Cerebellar cortex (tissue), 1 donor: ENCODE results near the gene ACTL6B.
A peak's percentile ranks its signal among the peaks of the same experiment; 100 is the strongest.

Source experiments
- DNase-seq: peaks from one replicate; pipeline ENCODE4 v3.0.0-alpha.2; 2015; ENCODE audit warnings: low spot score

ACTL6B gene

GRCh38 chr7:100683659-100684533 is 27.6 kb upstream of the ACTL6B start:
- no peak for DNase-seq

DNA sequence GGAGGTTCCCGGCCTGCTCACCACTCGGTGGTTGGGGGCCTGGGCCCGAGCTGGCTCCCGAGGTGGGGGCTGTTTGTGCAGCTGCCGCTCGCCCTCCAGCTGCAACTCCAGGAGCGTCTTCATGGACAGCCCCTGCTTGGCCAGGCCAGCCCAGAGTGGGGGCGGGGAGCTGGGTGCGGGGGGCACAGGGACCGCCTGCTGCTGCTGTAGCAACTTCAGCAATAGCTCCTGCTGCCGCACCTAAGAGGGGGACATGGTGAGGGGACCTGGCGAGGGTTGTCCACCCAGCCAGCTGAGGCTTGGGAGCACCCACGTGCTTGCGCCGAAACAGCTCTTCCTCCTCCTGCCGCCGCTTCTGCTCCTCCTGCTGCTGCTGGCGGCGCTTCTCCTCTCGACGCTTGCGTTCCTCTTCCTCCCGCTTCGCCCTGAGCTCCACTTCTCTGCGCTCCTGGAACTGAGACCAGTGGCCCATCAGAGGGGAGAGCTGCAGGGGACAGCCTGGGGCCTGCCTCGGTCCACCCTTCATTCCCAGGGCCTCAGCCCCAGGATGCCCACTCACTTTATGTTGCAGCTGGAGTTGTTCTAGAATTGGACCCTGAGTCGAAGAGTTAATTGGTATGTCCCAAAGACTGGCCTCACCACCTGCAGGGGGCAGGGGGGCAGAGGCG is 26.9 kb upstream of the ACTL6B start:
- DNase-seq: no peak

- no peak for DNase-seq
Observed at GRCh38 chr7:100682228-100682741, 26.0 kb upstream of the ACTL6B start.

- DNase-seq: no peak
Observed at GRCh38 chr7:100681491-100682227, 25.4 kb upstream of the ACTL6B start.

- no peak for DNase-seq
Observed at GRCh38 chr7:100680576-100681271, 24.5 kb upstream of the ACTL6B start.

- DNase-seq: peak; percentile 52
Observed at GRCh38 chr7:100679927-100680575, 23.8 kb upstream of the ACTL6B start.

DNA sequence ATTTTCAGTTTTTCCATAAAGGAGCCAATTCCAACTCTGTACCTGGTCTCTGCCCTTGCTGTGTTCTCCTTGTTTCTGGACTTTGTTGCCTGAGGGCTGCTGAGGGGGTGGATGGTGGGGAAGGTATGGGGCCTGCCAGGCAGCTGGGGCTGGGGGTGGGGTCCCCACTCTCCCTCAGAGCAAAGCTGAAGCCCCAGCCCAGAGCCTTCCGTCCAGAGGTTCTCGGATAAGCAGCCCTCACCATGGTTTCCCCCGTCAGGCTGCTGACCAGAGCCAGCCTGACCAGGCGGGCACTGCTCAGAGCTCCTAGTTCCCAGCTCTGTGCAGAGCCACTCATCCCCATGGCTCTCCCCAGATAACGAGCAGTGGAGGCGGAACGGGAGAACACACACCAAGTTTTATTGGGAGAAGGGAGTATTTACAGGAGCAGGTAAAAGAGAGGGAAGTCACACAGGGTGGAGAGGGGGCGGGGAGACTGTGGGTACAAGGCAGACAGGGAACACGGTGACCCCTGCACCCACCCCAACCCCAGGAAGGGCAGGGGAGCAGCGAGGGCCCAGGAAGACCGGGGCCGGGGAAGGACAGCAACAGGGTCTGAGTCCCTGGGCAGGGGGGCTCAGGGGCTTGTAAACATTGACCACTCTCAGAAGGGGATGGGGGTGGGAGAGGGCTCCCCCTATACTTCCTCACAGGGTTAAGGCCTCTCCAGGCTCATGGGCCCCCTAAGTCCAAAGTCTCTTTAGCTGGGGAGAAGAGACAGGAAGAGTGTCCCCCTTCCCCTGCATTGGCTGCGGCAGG is 23.1 kb upstream of the ACTL6B start:
- no peak for DNase-seq

DNA sequence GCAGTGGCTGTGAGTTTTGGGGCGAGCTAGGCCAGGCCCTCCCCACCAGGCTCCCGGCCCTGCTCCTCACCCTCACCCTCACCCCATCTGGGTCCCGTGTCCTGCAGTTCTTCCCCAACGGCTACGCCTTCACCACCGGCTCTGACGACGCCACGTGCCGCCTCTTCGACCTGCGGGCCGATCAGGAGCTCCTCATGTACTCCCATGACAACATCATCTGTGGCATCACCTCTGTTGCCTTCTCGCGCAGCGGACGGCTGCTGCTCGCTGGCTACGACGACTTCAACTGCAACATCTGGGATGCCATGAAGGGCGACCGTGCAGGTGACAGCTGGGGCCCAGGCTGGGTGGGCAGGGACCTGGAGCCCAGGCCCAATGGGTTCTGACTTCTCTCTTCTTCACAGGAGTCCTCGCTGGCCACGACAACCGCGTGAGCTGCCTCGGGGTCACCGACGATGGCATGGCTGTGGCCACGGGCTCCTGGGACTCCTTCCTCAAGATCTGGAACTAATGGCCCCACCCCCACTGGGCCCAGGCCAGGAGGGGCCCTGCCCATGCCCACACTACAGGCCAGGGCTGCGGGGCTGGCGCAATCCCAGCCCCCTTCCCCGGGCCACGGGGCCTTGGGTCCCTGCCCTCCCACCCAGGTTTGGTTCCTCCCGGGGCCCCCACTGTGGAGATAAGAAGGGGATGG is 22.2 kb upstream of the ACTL6B start:
- no peak for DNase-seq

GRCh38 chr7:100677308-100678267 is 21.3 kb upstream of the ACTL6B start:
- no peak for DNase-seq

DNA sequence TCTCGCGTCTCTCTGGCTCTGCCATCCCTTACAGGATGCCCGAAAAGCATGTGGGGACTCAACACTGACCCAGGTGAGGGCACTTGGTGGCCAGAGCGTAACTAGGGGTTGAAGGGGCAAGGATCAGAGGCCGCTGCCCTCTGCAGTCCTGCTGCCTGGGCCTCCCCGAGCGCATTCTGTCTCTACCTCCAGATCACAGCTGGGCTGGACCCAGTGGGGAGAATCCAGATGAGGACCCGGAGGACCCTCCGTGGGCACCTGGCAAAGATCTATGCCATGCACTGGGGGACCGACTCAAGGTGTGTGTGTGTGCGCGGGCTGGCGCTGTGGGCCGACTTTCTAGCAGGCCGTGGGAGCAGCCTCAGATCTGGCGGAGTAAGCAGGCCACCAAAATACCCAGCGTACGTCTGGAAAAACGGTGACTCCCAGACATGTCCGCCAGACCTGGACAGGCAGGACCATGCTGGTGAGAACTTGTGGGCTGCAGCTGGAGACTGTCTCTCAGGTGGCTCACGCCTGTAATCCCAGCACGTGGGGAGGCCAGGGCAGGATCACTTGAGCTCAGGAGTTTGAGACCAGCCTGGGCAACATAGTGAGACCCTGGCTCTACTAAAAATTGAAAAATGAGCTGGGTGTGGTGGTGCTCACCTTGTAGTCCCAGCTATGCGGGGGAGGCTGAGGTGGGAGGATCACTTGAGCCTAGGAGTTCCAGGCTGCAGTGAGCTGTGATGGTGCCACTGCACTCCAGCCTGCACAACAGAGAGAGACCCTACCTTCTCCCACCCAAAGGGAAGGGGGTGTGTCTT is 20.5 kb upstream of the ACTL6B start:
- DNase-seq: no peak

GRCh38 chr7:100675581-100676350 is 19.5 kb upstream of the ACTL6B start:
- peak; percentile 92 for DNase-seq

DNA sequence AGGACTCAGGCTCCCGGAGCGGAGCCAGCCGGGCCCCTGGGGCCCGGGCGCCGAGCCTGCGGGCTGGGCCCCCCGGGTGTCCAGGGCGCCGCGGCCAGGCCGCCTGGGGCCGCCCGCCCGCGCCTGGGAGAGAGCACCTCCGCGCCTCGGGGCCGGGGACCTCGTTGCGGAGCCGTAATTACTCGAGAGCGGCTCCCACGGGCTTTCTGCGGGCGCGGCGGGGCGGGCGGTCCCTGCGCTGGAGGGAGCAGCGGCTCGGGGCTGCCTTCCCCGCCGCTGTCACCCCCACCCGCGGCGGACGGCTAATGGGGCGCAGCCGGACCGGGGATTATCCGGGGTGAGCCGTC is 18.8 kb upstream of the ACTL6B start:
- DNase-seq: no peak

- no peak for DNase-seq
Observed at GRCh38 chr7:100674411-100675104, 18.3 kb upstream of the ACTL6B start.

DNA sequence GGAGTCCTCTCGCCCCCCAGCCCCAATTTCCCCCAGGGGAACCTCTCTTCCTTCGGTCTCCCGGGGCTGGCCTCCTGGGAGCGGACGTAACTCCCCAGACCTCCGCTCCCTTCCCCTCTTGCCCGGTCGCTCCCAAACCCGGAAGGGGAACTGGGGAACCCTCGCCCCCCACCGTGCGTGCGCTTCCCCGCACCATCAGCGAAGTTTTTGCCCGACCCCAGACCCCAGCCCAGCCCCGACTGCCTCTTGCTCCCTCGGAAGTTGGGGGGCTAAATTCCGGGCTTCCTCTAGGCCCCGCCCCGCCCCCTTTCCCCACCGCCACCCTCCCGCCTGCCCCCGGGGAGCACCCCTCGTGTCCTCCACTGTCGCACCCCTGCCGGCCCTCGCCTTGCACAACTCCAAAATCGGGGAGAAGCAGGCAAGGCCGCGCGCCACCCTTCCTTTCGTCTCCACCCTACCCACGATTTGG is 17.7 kb upstream of the ACTL6B start:
- no peak for DNase-seq

GRCh38 chr7:100673302-100673941 is 17.2 kb upstream of the ACTL6B start, which contains the start of gene GNB2:
GNB2 (plus strand) TSS chr7:100673740; CDS start chr7:100676266, 2,526 bp downstream.
- DNase-seq: peak; percentile 99
